GM23338 (cell line): ENCODE measurements around the gene UBALD1. TPM values are rescaled to one million over a fixed set of nuclear protein-coding genes. Genes with fewer than 3 reads are reported as not detected.

Source experiments
- ATAC-seq: fragments of 200-7000 bp; cut with Tn5 transposase; 3 replicates; pipeline ENCODE4 v1.9.1; 2020
- DNase-seq: peaks from one replicate; pipeline ENCODE4 v3.0.0-alpha.2; 2015; ENCODE audit warnings: low spot score
- H2AFZ ChIP-seq: fragments of 200-600 bp; sonication (generic); 2 replicates; pipeline ENCODE4 v1.8.0; 2016; ENCODE audit warnings: antibody characterized with exemption, mild to moderate bottlenecking, moderate library complexity
- H3F3A ChIP-seq: fragments of 200-600 bp; sonication (generic); replicated peaks from 2 replicates; pipeline ENCODE4 v1.8.0; 2017; ENCODE audit warnings: antibody characterized with exemption, mixed run types, low read depth
- H3K27ac ChIP-seq: fragments of 200-600 bp; sonication (generic); 2 replicates; pipeline ENCODE4 v1.6.1; 2016; ENCODE audit warnings: low read depth
- H3K27me3 ChIP-seq: fragments of 200-600 bp; sonication (generic); 2 replicates; pipeline ENCODE4 v1.8.0; 2016; ENCODE audit warnings: mild to moderate bottlenecking, mixed run types, moderate library complexity; ENCODE audit not compliant: insufficient read depth
- H3K36me3 ChIP-seq: fragments of 200-600 bp; sonication (generic); 2 replicates; pipeline ENCODE4 v1.8.0; 2016; ENCODE audit warnings: mild to moderate bottlenecking; ENCODE audit not compliant: insufficient read depth
- H3K4me1 ChIP-seq: fragments of 200-600 bp; sonication (generic); 2 replicates; pipeline ENCODE4 v1.8.0; 2016; ENCODE audit warnings: mild to moderate bottlenecking, moderate library complexity; ENCODE audit not compliant: insufficient read depth
- H3K4me2 ChIP-seq: fragments of 200-600 bp; sonication (generic); 2 replicates; pipeline ENCODE4 v1.7.1; 2017; ENCODE audit warnings: mixed run types
- H3K4me3 ChIP-seq: fragments of 200-600 bp; sonication (generic); 2 replicates; pipeline ENCODE4 v1.6.1; 2016; ENCODE audit warnings: mixed run types
- H3K79me2 ChIP-seq: fragments of 200-600 bp; sonication (generic); replicated peaks from 2 replicates; pipeline ENCODE4 v1.8.0; 2017; ENCODE audit warnings: mild to moderate bottlenecking; ENCODE audit not compliant: insufficient read depth
- H3K9me2 ChIP-seq: fragments of 200-600 bp; sonication (generic); 2 replicates; pipeline ENCODE4 v1.8.0; 2017; ENCODE audit not compliant: insufficient read depth
- H4K20me1 ChIP-seq: fragments of 200-600 bp; sonication (generic); replicated peaks from 2 replicates; pipeline ENCODE4 v1.8.0; 2017; ENCODE audit warnings: mild to moderate bottlenecking; ENCODE audit not compliant: insufficient read depth
- H3K27ac Mint-ChIP-seq: 2 replicates; pipeline ENCODE4 v1.8.0; 2020; ENCODE audit warnings: inconsistent platforms, mild to moderate bottlenecking, moderate library complexity, mixed read lengths
- H3K27me3 Mint-ChIP-seq: 3 replicates; pipeline ENCODE4 v1.8.0; 2022; ENCODE audit warnings: low read depth, mild to moderate bottlenecking, moderate library complexity, mixed read lengths, inconsistent platforms; ENCODE audit not compliant: insufficient read depth, poor library complexity
- H3K36me3 Mint-ChIP-seq: 3 replicates; pipeline ENCODE4 v1.8.0; 2021; ENCODE audit warnings: low read depth, mild to moderate bottlenecking, inconsistent platforms, moderate library complexity, mixed read lengths
- H3K4me1 Mint-ChIP-seq: 3 replicates; pipeline ENCODE4 v1.8.0; 2020; ENCODE audit warnings: mild to moderate bottlenecking, inconsistent platforms, mixed read lengths
- H3K4me3 Mint-ChIP-seq: 3 replicates; pipeline ENCODE4 v1.8.0; 2021; ENCODE audit warnings: moderate library complexity, mild to moderate bottlenecking, inconsistent platforms, mixed read lengths
- H3K9me3 Mint-ChIP-seq: 3 replicates; pipeline ENCODE4 v1.8.0; 2020; ENCODE audit warnings: moderate library complexity, mild to moderate bottlenecking, inconsistent platforms, mixed read lengths
- POLR2AphosphoS5 ChIP-seq: IDR thresholded peaks from 2 replicates; pipeline ENCODE4 v1.6.1; 2016; ENCODE audit warnings: antibody characterized with exemption, low read depth
- polyA plus RNA-seq: library from polyadenylated mRNA; unstranded; fragments of >200 nt; fragmentation: Nextera tagmentation; extraction: Ambion mirVana; gene quantifications from 2 replicates; pipeline ENCODE4 v1.2.1, GENCODE V29; 2016
- total RNA-seq: library from RNA; depleted of rRNA; stranded (reverse); fragments of >200 nt; shearing (Covaris generic); gene quantifications from 2 replicates; pipeline ENCODE4 v1.2.3, GENCODE V29; 2014
- TF ChIP-seq, protein P1 (sequence below): fragments of 250-450 bp; sonication (Bioruptor Pico); IDR thresholded peaks from 2 replicates; pipeline ENCODE4 v1.5.0; 2020; ENCODE audit warnings: mild to moderate bottlenecking, moderate library complexity

UBALD1 gene
- total and polyA plus RNA-seq, 2 experiments from 2014 or later: 20.7 to 32.8 TPM

DNA sequence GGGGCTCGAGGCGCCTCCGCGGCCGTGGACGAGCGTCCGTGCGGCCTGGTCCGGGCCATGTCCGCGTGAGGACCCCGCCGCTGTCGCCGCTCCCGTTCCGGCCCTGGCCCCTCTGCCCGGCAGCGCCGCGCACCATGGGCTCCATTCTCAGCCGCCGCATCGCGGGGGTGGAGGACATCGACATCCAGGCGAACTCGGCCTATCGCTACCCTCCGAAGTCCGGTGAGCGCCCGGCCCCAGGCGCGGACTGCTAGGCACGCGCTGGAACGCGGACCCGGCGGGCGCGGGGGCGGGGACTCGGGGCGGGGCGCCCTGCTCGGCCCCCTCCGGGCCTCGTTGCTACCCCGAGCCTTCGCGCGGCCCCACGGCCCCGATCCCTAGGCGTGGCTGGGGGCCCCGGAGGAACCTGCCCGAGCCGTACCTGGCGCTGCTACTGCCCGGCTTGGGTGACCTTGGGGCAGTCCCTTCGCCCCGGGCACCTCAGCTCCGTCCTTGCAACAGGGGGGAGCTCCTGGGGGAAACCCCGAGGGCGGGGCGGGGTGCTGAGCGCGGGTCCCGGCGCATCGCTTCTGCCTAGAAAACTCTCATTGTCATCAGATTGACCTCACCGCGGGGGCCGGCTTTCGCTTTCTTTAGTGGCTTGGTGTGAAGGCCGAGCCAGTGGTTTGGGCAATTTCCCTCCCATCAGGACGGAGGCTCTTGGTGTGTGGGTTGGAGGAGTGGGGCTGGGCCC lies 10.3 kb upstream of the UBALD1 start:
- TF ChIP-seq POLR2AphosphoS5: peak; percentile 65
- TF ChIP-seq, protein P1, sequence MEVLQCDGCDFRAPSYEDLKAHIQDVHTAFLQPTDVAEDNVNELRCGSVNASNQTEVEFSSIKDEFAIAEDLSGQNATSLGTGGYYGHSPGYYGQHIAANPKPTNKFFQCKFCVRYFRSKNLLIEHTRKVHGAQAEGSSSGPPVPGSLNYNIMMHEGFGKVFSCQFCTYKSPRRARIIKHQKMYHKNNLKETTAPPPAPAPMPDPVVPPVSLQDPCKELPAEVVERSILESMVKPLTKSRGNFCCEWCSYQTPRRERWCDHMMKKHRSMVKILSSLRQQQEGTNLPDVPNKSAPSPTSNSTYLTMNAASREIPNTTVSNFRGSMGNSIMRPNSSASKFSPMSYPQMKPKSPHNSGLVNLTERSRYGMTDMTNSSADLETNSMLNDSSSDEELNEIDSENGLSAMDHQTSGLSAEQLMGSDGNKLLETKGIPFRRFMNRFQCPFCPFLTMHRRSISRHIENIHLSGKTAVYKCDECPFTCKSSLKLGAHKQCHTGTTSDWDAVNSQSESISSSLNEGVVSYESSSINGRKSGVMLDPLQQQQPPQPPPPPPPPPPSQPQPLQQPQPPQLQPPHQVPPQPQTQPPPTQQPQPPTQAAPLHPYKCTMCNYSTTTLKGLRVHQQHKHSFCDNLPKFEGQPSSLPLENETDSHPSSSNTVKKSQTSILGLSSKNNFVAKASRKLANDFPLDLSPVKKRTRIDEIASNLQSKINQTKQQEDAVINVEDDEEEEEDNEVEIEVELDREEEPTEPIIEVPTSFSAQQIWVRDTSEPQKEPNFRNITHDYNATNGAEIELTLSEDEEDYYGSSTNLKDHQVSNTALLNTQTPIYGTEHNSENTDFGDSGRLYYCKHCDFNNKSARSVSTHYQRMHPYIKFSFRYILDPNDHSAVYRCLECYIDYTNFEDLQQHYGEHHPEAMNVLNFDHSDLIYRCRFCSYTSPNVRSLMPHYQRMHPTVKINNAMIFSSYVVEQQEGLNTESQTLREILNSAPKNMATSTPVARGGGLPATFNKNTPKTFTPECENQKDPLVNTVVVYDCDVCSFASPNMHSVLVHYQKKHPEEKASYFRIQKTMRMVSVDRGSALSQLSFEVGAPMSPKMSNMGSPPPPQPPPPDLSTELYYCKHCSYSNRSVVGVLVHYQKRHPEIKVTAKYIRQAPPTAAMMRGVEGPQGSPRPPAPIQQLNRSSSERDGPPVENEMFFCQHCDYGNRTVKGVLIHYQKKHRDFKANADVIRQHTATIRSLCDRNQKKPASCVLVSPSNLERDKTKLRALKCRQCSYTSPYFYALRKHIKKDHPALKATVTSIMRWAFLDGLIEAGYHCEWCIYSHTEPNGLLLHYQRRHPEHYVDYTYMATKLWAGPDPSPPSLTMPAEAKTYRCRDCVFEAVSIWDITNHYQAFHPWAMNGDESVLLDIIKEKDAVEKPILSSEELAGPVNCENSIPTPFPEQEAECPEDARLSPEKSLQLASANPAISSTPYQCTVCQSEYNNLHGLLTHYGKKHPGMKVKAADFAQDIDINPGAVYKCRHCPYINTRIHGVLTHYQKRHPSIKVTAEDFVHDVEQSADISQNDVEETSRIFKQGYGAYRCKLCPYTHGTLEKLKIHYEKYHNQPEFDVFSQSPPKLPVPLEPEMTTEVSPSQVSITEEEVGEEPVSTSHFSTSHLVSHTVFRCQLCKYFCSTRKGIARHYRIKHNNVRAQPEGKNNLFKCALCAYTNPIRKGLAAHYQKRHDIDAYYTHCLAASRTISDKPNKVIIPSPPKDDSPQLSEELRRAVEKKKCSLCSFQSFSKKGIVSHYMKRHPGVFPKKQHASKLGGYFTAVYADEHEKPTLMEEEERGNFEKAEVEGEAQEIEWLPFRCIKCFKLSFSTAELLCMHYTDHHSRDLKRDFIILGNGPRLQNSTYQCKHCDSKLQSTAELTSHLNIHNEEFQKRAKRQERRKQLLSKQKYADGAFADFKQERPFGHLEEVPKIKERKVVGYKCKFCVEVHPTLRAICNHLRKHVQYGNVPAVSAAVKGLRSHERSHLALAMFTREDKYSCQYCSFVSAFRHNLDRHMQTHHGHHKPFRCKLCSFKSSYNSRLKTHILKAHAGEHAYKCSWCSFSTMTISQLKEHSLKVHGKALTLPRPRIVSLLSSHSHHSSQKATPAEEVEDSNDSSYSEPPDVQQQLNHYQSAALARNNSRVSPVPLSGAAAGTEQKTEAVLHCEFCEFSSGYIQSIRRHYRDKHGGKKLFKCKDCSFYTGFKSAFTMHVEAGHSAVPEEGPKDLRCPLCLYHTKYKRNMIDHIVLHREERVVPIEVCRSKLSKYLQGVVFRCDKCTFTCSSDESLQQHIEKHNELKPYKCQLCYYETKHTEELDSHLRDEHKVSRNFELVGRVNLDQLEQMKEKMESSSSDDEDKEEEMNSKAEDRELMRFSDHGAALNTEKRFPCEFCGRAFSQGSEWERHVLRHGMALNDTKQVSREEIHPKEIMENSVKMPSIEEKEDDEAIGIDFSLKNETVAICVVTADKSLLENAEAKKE (CRISPR knock-in tag): no peak
- H2AFZ ChIP-seq: peak overlapping the region; percentile 63; the same call in 1 of the 2 replicates

More for the DNA sequence above, 10.3 kb upstream of the UBALD1 start:
- Mint-ChIP-seq H3K27me3 (peaks cover 21% of the 10 kb centered on the region), H3K27ac (peak overlapping the region; percentile 94), H3K9me3 (no peaks in the 10 kb centered on the region), H3K4me3 (peak overlapping the region; percentile 99), H3K4me1 (peaks cover 20% of the 10 kb centered on the region; the same call in 2 of the 3 replicates), H3K36me3 (0 out of 3 replicates have a peak, but pooled peaks cover 5% of the 10 kb centered on the region)
- Histone ChIP-seq H3K4me1 (0 out of 2 replicates have a peak, but pooled peaks cover 7% of the 10 kb centered on the region), H3K4me2 (peak overlapping the region; percentile 98), H3K79me2 (peaks cover 48% of the 10 kb centered on the region), H3K27me3 (no peaks in the 10 kb centered on the region), H3K36me3 (peaks cover 4% of the 10 kb centered on the region; the same call in 1 of the 2 replicates), H3F3A (peaks cover 16% of the 10 kb centered on the region; the same call in 1 of the 2 replicates), H3K4me3 (peak overlapping the region; percentile 95), H3K27ac (peak overlapping the region; percentile 80; the same call in 1 of the 2 replicates), H3K9me2 (no peaks in the 10 kb centered on the region), H4K20me1 (peaks cover 10% of the 10 kb centered on the region)
- ATAC-seq: peak; percentile 64
- DNase-seq: peak; percentile 86
